Activated naive CD4-positive, alpha-beta T cell treated with anti-CD3 and anti-CD28 coated beads, Interleukin-2, amount 50 U/mL, for 24 hours (primary cell): ENCODE data around the gene CFAP251.
"Not testable (repeated sequence)": the region's sequence is repeated elsewhere in the genome, so short reads cannot be mapped to it uniquely, and the experiment has no call there.

Experiments used
- H3K27ac Mint-ChIP-seq: one replicate; pipeline ENCODE4 v1.8.0; 2021; ENCODE audit warnings: mild to moderate bottlenecking, mixed read lengths
- H3K27me3 Mint-ChIP-seq: one replicate; pipeline ENCODE4 v1.8.0; 2021; ENCODE audit warnings: mixed read lengths
- H3K36me3 Mint-ChIP-seq: one replicate; pipeline ENCODE4 v1.8.0; 2021; ENCODE audit warnings: mixed read lengths
- H3K4me1 Mint-ChIP-seq: one replicate; pipeline ENCODE4 v1.8.0; 2021; ENCODE audit warnings: mixed read lengths
- H3K4me3 Mint-ChIP-seq: one replicate; pipeline ENCODE4 v1.8.0; 2021; ENCODE audit warnings: mild to moderate bottlenecking, mixed read lengths
- H3K9me3 Mint-ChIP-seq: one replicate; pipeline ENCODE4 v1.8.0; 2021; ENCODE audit warnings: mixed read lengths

The CFAP251 gene

GRCh38 chr12:121927813-121928212 lies 9.4 kb downstream of the CFAP251 start:
- Mint-ChIP-seq H3K36me3 (no peaks in the 10 kb centered on the region), H3K27ac (no peak overlapping the region), H3K4me1 (no peaks in the 10 kb centered on the region), H3K9me3 (no peaks in the 10 kb centered on the region), H3K4me3 (no peak overlapping the region), H3K27me3 (no peaks in the 10 kb centered on the region)

- not testable (repeated sequence) for H3K4me3 Mint-ChIP-seq, H3K4me1 Mint-ChIP-seq, H3K27me3 Mint-ChIP-seq, H3K9me3 Mint-ChIP-seq, H3K36me3 Mint-ChIP-seq, H3K27ac Mint-ChIP-seq
These were observed 11.2 kb downstream of the CFAP251 start for GRCh38 chr12:121929545-121929944.

GRCh38 chr12:121930862-121931261 lies 12.5 kb downstream of the CFAP251 start:
- no peak overlapping the region for H3K27ac Mint-ChIP-seq
- H3K4me1 Mint-ChIP-seq, result no peaks in the 10 kb centered on the region
- no peaks in the 10 kb centered on the region for H3K9me3 Mint-ChIP-seq
- H3K36me3 Mint-ChIP-seq, result no peaks in the 10 kb centered on the region
- no peaks in the 10 kb centered on the region for H3K27me3 Mint-ChIP-seq
- no peak overlapping the region for H3K4me3 Mint-ChIP-seq

- H3K27ac Mint-ChIP-seq, result no peak overlapping the region
- no peaks in the 10 kb centered on the region for H3K36me3 Mint-ChIP-seq
- H3K4me3 Mint-ChIP-seq, result no peak overlapping the region
- no peaks in the 10 kb centered on the region for H3K4me1 Mint-ChIP-seq
- no peaks in the 10 kb centered on the region for H3K27me3 Mint-ChIP-seq
- no peaks in the 10 kb centered on the region for H3K9me3 Mint-ChIP-seq
These were observed 13.8 kb downstream of the CFAP251 start for GRCh38 chr12:121932176-121932536.

- Mint-ChIP-seq H3K27ac (no peak overlapping the region), H3K4me1 (peaks cover 6% of the 10 kb centered on the region), H3K36me3 (peaks cover 3% of the 10 kb centered on the region), H3K4me3 (no peak overlapping the region), H3K9me3 (no peaks in the 10 kb centered on the region), H3K27me3 (no peaks in the 10 kb centered on the region)
These were observed 14.6 kb downstream of the CFAP251 start for GRCh38 chr12:121932914-121933521.

- Mint-ChIP-seq H3K27me3 (no peaks in the 10 kb centered on the region), H3K9me3 (no peaks in the 10 kb centered on the region), H3K4me1 (peaks cover 6% of the 10 kb centered on the region), H3K36me3 (peaks cover 3% of the 10 kb centered on the region), H3K4me3 (no peak overlapping the region), H3K27ac (no peak overlapping the region)
These were observed 15.3 kb downstream of the CFAP251 start for GRCh38 chr12:121933522-121934308.

- Mint-ChIP-seq H3K4me3 (no peak overlapping the region), H3K27ac (no peak overlapping the region), H3K9me3 (no peaks in the 10 kb centered on the region), H3K27me3 (no peaks in the 10 kb centered on the region), H3K4me1 (peaks cover 6% of the 10 kb centered on the region), H3K36me3 (peaks cover 3% of the 10 kb centered on the region)
These were observed 15.9 kb downstream of the CFAP251 start for GRCh38 chr12:121934309-121934664.

GRCh38 chr12:121937654-121938053 lies 19.3 kb downstream of the CFAP251 start:
- peaks cover 3% of the 10 kb centered on the region for H3K36me3 Mint-ChIP-seq
- peaks cover 6% of the 10 kb centered on the region for H3K4me1 Mint-ChIP-seq
- H3K9me3 Mint-ChIP-seq, result no peaks in the 10 kb centered on the region
- H3K4me3 Mint-ChIP-seq, result no peak overlapping the region
- H3K27ac Mint-ChIP-seq, result no peak overlapping the region
- H3K27me3 Mint-ChIP-seq, result no peaks in the 10 kb centered on the region

- H3K27me3 Mint-ChIP-seq, result no peaks in the 10 kb centered on the region
- no peak overlapping the region for H3K27ac Mint-ChIP-seq
- H3K36me3 Mint-ChIP-seq, result peaks cover 3% of the 10 kb centered on the region
- no peak overlapping the region for H3K4me3 Mint-ChIP-seq
- H3K4me1 Mint-ChIP-seq, result peaks cover 6% of the 10 kb centered on the region
- H3K9me3 Mint-ChIP-seq, result no peaks in the 10 kb centered on the region
These were observed 20.8 kb downstream of the CFAP251 start for GRCh38 chr12:121939186-121939585.

- Mint-ChIP-seq H3K27me3 (no peaks in the 10 kb centered on the region), H3K36me3 (peaks cover 3% of the 10 kb centered on the region), H3K9me3 (no peaks in the 10 kb centered on the region), H3K4me1 (peaks cover 6% of the 10 kb centered on the region), H3K27ac (no peak overlapping the region), H3K4me3 (no peak overlapping the region)
These were observed 21.8 kb downstream of the CFAP251 start for GRCh38 chr12:121939992-121940766.

- peak overlapping the region; percentile 43 for H3K27ac Mint-ChIP-seq
- no peak overlapping the region for H3K4me3 Mint-ChIP-seq
- H3K36me3 Mint-ChIP-seq, result peaks cover 3% of the 10 kb centered on the region
- H3K9me3 Mint-ChIP-seq, result no peaks in the 10 kb centered on the region
- H3K27me3 Mint-ChIP-seq, result no peaks in the 10 kb centered on the region
- H3K4me1 Mint-ChIP-seq, result peaks cover 6% of the 10 kb centered on the region
These were observed 23.8 kb downstream of the CFAP251 start for GRCh38 chr12:121942145-121942718.

- Mint-ChIP-seq H3K27me3 (no peaks in the 10 kb centered on the region), H3K27ac (no peak overlapping the region), H3K9me3 (no peaks in the 10 kb centered on the region), H3K4me1 (no peaks in the 10 kb centered on the region), H3K4me3 (no peak overlapping the region), H3K36me3 (no peaks in the 10 kb centered on the region)
These were observed 25.5 kb downstream of the CFAP251 start for GRCh38 chr12:121943926-121944325.

- Mint-ChIP-seq H3K9me3 (no peaks in the 10 kb centered on the region), H3K27me3 (no peaks in the 10 kb centered on the region), H3K36me3 (no peaks in the 10 kb centered on the region), H3K4me3 (no peak overlapping the region), H3K4me1 (no peaks in the 10 kb centered on the region), H3K27ac (no peak overlapping the region)
These were observed 28.1 kb downstream of the CFAP251 start for GRCh38 chr12:121946313-121947025.

GRCh38 chr12:121947981-121948380 lies 29.6 kb downstream of the CFAP251 start:
- Mint-ChIP-seq H3K9me3 (no peaks in the 10 kb centered on the region), H3K27ac (no peak overlapping the region), H3K4me1 (no peaks in the 10 kb centered on the region), H3K4me3 (no peak overlapping the region), H3K27me3 (no peaks in the 10 kb centered on the region), H3K36me3 (no peaks in the 10 kb centered on the region)

- H3K9me3 Mint-ChIP-seq, result no peaks in the 10 kb centered on the region
- no peaks in the 10 kb centered on the region for H3K36me3 Mint-ChIP-seq
- H3K27me3 Mint-ChIP-seq, result no peaks in the 10 kb centered on the region
- H3K27ac Mint-ChIP-seq, result no peak overlapping the region
- H3K4me1 Mint-ChIP-seq, result no peaks in the 10 kb centered on the region
- no peak overlapping the region for H3K4me3 Mint-ChIP-seq
These were observed 31.4 kb downstream of the CFAP251 start for GRCh38 chr12:121949648-121950397.
